HG02884 (cell line): Measurements from ENCODE around the gene EIF4E1B.
"Not testable (repeated sequence)": the region's sequence is repeated elsewhere in the genome, so short reads cannot be mapped to it uniquely, and the experiment has no call there.

Experiments
- ATAC-seq: cut with Tn5 transposase; IDR thresholded peaks from one replicate; pipeline ENCODE4 v1.9.1; 2021; ENCODE audit warnings: mild to moderate bottlenecking, moderate library complexity; ENCODE audit not compliant: unreplicated experiment

The EIF4E1B gene

GRCh38 chr5:176629853-176630680 is at the start of gene EIF4E1B, which contains the start of gene SNCB:
TSS of gene EIF4E1B (plus strand) at chr5:176630675. CDS start at chr5:176642788, 12,113 bp downstream.
TSS of gene SNCB (minus strand) at chr5:176630534. CDS start at chr5:176629654, 880 bp downstream.
- peak; percentile 69 for ATAC-seq

DNA sequence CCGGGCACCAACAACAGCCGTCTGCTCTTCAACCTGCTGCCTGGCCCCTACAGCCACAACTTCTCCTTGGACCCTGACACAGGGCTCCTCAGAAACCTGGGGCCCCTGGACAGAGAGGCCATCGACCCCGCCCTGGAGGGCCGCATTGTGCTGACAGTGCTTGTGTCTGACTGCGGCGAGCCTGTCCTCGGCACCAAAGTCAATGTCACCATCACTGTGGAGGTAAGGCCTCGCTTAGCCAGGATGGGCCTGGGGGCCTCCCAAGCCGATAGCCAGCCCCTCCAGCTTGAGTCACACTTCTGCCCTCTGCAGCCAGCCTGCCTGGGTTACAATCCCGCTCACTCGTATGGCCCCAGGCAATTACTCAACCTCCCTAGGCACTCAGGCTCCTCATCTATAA is 49.1 kb upstream of the EIF4E1B start:
- ATAC-seq: no peak

- no peak for ATAC-seq
Observed at GRCh38 chr5:176583076-176583475, 47.4 kb upstream of the EIF4E1B start.

GRCh38 chr5:176587398-176587797 is 43.1 kb upstream of the EIF4E1B start:
- ATAC-seq: no peak

GRCh38 chr5:176588297-176588696 is 42.2 kb upstream of the EIF4E1B start:
- ATAC-seq: no peak

- no peak for ATAC-seq
Observed at GRCh38 chr5:176589039-176589769, 41.3 kb upstream of the EIF4E1B start.

DNA sequence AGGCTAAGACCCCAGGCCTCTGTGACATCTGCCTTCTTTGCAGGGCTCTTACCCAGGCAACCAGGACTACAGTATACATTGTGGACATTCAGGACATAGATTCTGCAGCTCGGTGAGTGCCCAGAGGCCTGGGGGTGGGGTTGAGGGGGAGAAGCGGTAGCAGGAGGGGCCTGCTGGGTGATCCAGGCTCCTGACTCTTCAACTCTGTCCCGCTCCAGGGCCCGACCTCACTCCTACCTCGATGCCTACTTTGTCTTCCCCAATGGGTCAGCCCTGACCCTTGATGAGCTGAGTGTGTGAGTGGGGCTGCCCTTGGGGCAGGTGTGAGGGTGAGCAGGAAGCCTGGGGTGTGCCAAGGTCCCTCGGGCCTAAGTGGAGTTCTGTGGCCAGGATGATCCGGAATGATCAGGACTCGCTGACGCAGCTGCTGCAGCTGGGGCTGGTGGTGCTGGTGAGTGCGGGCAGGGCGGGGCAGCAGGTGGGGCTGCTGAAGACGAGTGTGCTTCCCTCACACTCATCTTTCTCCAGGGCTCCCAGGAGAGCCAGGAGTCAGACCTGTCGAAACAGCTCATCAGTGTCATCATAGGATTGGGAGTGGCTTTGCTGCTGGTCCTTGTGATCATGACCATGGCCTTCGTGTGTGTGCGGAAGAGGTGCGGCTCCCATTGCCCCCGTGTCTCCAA is 40.3 kb upstream of the EIF4E1B start:
- ATAC-seq: no peak

- ATAC-seq: not testable (repeated sequence)
Observed at GRCh38 chr5:176591667-176592066, 38.8 kb upstream of the EIF4E1B start.

DNA sequence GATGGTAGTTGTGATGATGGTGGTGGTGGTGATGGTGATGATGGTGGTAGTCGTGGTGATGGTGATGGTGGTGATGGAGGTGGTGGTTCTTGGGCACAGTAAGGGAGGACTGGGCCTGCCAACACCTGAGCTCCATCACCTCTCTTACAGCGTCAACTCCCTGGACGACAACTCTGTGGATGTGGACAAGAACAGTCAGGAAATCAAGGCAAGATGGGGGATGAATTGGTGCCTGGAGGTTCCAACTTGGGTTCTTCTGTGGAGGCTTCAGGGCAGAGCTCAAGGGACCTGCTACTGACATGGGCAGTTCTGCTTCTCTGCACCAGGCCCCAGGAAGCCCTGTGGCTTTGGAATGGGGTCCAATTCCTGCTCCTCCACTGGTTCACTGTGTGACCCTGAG is 37.9 kb upstream of the EIF4E1B start:
- ATAC-seq: no peak

DNA sequence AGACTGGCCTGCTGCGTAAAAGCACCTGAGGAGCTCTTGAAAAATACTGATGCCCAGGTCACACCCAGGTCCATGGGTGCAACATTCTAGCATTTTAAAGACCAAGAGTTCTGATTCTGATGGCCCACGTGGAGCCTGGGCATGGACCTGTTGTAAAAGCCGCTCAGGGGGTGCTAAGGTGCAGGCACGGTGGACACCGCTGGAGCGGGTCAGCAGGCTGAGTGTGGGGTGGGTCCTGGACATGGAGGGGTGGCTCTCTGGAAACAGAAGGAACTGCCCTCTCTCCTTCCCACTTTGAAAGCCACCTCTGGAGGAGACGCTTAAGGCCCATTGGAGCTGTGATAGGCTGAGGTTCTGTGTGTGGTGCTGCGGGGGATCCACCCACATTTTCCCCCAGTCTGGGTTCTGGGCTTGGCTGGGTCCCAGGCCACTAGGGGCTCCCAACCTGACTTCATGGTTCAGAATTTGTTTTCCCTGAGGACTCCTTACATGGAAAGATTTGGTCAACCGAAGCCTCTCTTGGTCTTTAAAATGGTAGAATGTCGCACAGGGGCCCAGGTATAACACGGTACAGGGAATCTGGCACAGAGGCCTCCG is 37.1 kb upstream of the EIF4E1B start:
- no peak for ATAC-seq

GRCh38 chr5:176594554-176594953 is 35.9 kb upstream of the EIF4E1B start:
- no peak for ATAC-seq

DNA sequence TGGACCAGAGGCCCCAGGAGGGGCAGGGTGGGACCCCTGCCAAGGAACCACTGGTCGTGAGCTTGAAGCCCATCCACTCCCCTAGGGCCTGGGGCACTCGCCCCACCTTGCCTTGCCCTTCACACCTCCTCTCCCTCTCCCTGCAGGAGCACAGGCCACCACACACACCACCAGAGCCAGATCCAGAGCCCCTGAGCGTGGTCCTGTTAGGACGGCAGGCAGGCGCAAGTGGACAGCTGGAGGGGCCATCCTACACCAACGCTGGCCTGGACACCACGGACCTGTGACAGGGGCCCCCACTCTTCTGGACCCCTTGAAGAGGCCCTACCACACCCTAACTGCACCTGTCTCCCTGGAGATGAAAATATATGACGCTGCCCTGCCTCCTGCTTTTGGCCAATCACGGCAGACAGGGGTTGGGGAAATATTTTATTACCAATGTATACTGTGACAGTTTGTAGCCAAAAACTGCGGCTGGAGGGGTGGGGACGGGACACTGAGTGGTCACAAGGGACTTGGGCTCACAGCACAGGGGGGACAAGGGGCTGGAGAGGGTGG is 35.0 kb upstream of the EIF4E1B start:
- no peak for ATAC-seq

DNA sequence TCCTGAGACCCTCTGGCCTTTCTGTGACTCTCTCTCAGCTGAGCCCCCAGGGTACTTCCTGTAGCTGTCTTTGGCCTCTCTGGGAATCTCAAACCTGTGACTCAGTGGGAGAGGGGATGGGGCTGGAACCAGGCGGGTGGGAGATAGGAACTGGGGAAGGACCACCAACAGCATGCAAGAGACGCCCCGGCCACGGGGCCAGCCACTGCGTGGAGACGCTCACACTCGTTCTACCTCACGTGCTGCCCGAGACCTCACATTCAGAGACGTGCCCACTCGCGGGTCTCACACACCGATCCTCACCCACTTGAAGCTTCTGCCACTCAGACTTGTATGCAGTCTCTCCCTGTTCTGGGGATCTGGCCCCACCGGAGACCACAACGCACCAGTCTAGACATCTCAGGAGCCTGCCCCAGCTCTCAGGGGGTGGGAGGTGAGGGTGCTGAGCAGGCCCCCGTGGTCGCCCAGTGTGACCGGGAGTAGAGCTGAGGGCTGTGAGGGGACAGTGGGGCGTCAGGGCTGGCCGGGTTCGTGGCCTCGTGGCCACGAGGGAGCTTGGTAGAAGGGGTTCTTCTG is 34.3 kb upstream of the EIF4E1B start:
- ATAC-seq: no peak

DNA sequence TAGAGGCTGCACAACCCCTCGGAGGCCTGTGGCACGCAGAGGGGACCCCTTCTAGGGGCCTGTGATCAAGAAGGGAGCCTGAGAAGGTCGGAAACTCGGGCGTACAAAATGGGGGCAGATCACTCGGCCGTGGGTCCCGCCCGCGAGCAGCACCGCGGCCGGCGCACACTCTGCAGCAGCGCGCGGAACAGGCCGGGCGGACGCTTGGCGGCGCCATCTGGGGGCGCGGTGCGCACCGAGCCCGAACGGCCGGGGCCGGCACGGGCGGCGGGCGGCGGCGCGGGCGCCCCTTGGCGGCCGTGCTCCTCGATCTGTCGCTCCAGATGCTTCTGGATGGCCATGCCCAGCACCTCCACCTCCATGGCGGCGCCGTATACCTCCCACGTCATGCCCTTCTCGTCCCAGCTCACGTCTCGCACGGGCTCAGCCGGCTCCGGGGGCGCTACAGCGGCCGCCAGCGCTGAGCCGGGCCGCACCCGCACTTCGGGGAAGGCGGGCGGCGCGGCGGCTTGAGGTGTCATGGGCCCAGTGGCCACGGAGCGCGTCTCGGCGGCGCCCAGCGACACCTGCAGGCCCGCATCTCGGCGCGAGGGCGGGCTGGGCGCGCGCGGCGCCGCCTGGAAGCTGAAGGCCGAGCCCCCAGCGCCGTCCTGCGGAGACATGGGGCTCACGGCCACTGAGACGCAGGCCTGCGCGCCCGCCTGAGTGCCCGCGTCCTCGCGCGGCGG is 33.6 kb upstream of the EIF4E1B start:
- no peak for ATAC-seq

- no peak for ATAC-seq
Observed at GRCh38 chr5:176597417-176598389, 32.8 kb upstream of the EIF4E1B start.

DNA sequence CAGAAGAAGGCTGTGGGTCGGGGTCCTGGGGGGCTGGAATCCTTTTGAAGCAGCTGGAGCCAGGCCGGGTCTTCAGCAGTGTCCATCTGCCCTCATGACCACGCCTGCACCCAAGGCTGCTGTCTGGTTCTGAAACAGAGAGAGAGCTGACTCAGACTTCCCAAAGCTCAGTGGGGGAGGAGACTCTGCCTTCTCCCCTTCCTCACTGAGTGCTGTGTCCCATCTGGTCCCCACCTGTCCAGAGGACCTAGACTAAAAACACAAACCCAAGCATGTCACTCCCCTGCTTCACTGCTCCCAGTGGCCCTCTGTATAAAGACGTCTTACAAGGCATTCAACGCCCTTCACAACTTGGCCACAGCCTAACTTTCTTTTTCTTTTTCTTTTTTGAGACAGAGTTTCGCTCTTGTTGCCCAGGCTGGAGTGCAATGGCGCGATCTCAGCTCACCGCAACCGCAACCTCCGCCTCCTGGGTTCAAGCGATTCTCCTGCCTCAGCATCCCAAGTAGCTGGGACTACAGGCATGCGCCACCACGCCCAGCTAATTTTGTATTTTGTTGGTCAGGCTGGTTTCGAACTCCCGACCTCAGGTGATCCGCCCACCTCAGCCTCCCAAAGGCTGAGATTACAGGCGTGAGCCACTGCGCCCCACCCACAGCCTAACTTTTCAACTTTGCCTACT is 30.6 kb upstream of the EIF4E1B start:
- not testable (repeated sequence) for ATAC-seq

GRCh38 chr5:176601901-176602482 is 28.5 kb upstream of the EIF4E1B start:
- ATAC-seq: no peak

DNA sequence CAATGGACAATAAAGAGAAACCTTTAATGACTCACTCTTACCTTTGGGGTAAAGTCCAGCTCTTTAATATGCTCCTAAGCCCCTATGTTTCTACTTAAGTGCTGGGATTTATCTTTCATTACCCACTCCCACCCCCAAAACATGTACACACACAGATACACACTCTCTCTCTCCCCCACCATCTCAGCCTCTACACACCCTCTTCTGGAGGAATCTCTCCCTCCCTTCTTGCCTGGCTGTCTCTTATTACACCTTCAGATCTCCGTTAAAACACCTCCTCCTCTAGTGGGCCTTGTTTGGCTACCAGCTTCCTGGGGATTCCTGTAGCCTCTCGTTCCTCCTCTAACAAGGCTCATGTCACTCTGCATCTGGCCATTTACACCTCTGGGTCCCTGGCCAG is 27.4 kb upstream of the EIF4E1B start:
- no peak for ATAC-seq
